Trophoblast cell (in vitro differentiated cells and primary cell): ENCODE data around the gene REG3G.

ENCODE experiments used
- DNase-seq, 2 donors: peaks; one replicate each; pipeline ENCODE4 v3.0.0-alpha.2; 2016
- H2AFZ ChIP-seq: 2 replicates; pipeline ENCODE4 v1.6.1; 2013; ENCODE audit warnings: low read length, moderate library complexity, mild to moderate bottlenecking; ENCODE audit not compliant: insufficient read depth, poor library complexity
- H2AK5ac ChIP-seq: 2 replicates; pipeline ENCODE4 v1.6.1; 2013; ENCODE audit warnings: mild to moderate bottlenecking, low read length
- H2BK120ac ChIP-seq: 2 replicates; pipeline ENCODE4 v1.6.1; 2013; ENCODE audit warnings: low read length, mild to moderate bottlenecking, moderate library complexity; ENCODE audit not compliant: insufficient read depth, poor library complexity
- H2BK12ac ChIP-seq: 2 replicates; pipeline ENCODE4 v1.6.1; 2013; ENCODE audit warnings: mild to moderate bottlenecking, low read length, moderate library complexity
- H2BK5ac ChIP-seq: 2 replicates; pipeline ENCODE4 v1.6.1; 2013; ENCODE audit warnings: low read length, low read depth, moderate library complexity, mild to moderate bottlenecking; ENCODE audit not compliant: poor library complexity
- H3K14ac ChIP-seq: 2 replicates; pipeline ENCODE4 v1.6.1; 2013; ENCODE audit warnings: mild to moderate bottlenecking, low read length
- H3K18ac ChIP-seq: 2 replicates; pipeline ENCODE4 v1.6.1; 2013; ENCODE audit warnings: mild to moderate bottlenecking, low read length
- H3K23ac ChIP-seq: 2 replicates; pipeline ENCODE4 v1.6.1; 2013; ENCODE audit warnings: low read length
- H3K27ac ChIP-seq: 2 replicates; pipeline ENCODE4 v1.5.1; 2013; ENCODE audit warnings: low read depth, mild to moderate bottlenecking, inconsistent platforms, low read length, moderate library complexity
- H3K27me3 ChIP-seq: 2 replicates; pipeline ENCODE4 v1.6.1; 2013; ENCODE audit warnings: inconsistent platforms, mild to moderate bottlenecking, low read length, moderate library complexity; ENCODE audit not compliant: insufficient read depth
- H3K36me3 ChIP-seq, 2 experiments: 1 replicate in 1 of 2; 2 replicates in 1 of 2; pipeline ENCODE4 v1.6.1; 2013; ENCODE audit warnings: low read length in 2 of 2, mild to moderate bottlenecking in 2 of 2, moderate library complexity in 1 of 2; ENCODE audit not compliant: insufficient read depth in 2 of 2, control insufficient read depth in 1 of 2
- H3K4ac ChIP-seq: 2 replicates; pipeline ENCODE4 v1.6.1; 2013; ENCODE audit warnings: low read depth, mild to moderate bottlenecking, low read length, moderate library complexity
- H3K4me1 ChIP-seq, 2 experiments: 1 replicate in 1 of 2; 2 replicates in 1 of 2; pipeline ENCODE4 v1.6.1; 2013; ENCODE audit warnings: low read length in 2 of 2, mild to moderate bottlenecking in 2 of 2, moderate library complexity in 1 of 2; ENCODE audit not compliant: insufficient read depth in 2 of 2, control insufficient read depth in 1 of 2
- H3K4me2 ChIP-seq: 2 replicates; pipeline ENCODE4 v1.6.1; 2013; ENCODE audit warnings: inconsistent platforms, mild to moderate bottlenecking, low read length, moderate library complexity
- H3K4me3 ChIP-seq: 2 replicates; pipeline ENCODE4 v1.5.1; 2013; ENCODE audit warnings: mild to moderate bottlenecking, low read depth, low read length, inconsistent platforms
- H3K79me1 ChIP-seq: one replicate; pipeline ENCODE4 v1.6.1; 2013; ENCODE audit warnings: low read length
- H3K79me2 ChIP-seq: 2 replicates; pipeline ENCODE4 v1.6.1; 2013; ENCODE audit warnings: low read length, mild to moderate bottlenecking; ENCODE audit not compliant: control insufficient read depth, insufficient read depth, poor library complexity
- H3K9ac ChIP-seq: 2 replicates; pipeline ENCODE4 v1.6.1; 2013; ENCODE audit warnings: mild to moderate bottlenecking, low read length
- H3K9me3 ChIP-seq: 2 replicates; pipeline ENCODE4 v1.6.1; 2013; ENCODE audit warnings: low read depth, mild to moderate bottlenecking, control low read depth, inconsistent platforms, low read length; ENCODE audit not compliant: insufficient read depth
- H4K12ac ChIP-seq: 2 replicates; pipeline ENCODE4 v1.6.1; 2013; ENCODE audit warnings: low read depth, mild to moderate bottlenecking, low read length, moderate library complexity
- H4K8ac ChIP-seq: 2 replicates; pipeline ENCODE4 v1.6.1; 2013; ENCODE audit warnings: low read depth, mild to moderate bottlenecking, low read length, moderate library complexity
- H4K91ac ChIP-seq: one replicate; pipeline ENCODE4 v1.6.1; 2013; ENCODE audit warnings: low read depth, mild to moderate bottlenecking, low read length, moderate library complexity
- WGBS: extraction: QIAGEN DNeasy Blood & Tissue Kit; methylation state at CpG from one replicate; pipeline ENCODE4 v1.1.7; 2013; ENCODE audit warnings: missing lambda C conversion rate; ENCODE audit not compliant: insufficient read length, insufficient coverage; ENCODE audit errors: extremely low coverage; 5-methylcytosine and 5-hydroxymethylcytosine counted together

The REG3G gene

GRCh38 chr2:79001285-79001684, 24.2 kb upstream of the REG3G start:
- no peak for DNase-seq
- Histone ChIP-seq H2BK12ac (no peak overlapping the region), H2AFZ (no peak overlapping the region), H3K18ac (no peak overlapping the region), H3K36me3 (no peaks in the 10 kb centered on the region), H2BK120ac (no peak overlapping the region), H3K14ac (no peak overlapping the region), H2AK5ac (no peak overlapping the region), H3K27me3 (no peaks in the 10 kb centered on the region), H3K9ac (no peak overlapping the region), H2BK5ac (no peak overlapping the region), H3K4ac (no peak overlapping the region), H4K12ac (no peak overlapping the region), H3K23ac (no peak overlapping the region), H3K4me2 (no peak overlapping the region), H3K9me3 (no peaks in the 10 kb centered on the region), H3K4me3 (no peak overlapping the region), H3K4me1 (peaks cover 5 to 11% of the 10 kb centered on the region in 2 experiments), H3K79me2 (no peaks in the 10 kb centered on the region), H4K91ac (no peak overlapping the region), H3K79me1 (no peaks in the 10 kb centered on the region), H3K27ac (no peak overlapping the region), H4K8ac (no peak overlapping the region)
- WGBS, result no CpG with 5 or more reads among the region's 1 CpG

- no CpG with 5 or more reads among the region's 5 CpGs for whole genome bisulfite sequencing
- no peaks in the 10 kb centered on the region for H3K9me3 ChIP-seq
- no peak overlapping the region for H4K8ac ChIP-seq
- no peak overlapping the region for H2BK12ac ChIP-seq
- H2BK5ac ChIP-seq, result no peak overlapping the region
- no peak overlapping the region for H2AK5ac ChIP-seq
- H3K23ac ChIP-seq, result no peak overlapping the region
- H3K27me3 ChIP-seq, result no peaks in the 10 kb centered on the region
- no peaks in the 10 kb centered on the region for H3K79me1 ChIP-seq
- no peak overlapping the region for H3K9ac ChIP-seq
- no peak overlapping the region for H4K12ac ChIP-seq
- H3K4me1 ChIP-seq, result peaks cover 5 to 13% of the 10 kb centered on the region in 2 experiments
- no peak overlapping the region for H4K91ac ChIP-seq
- H3K79me2 ChIP-seq, result no peaks in the 10 kb centered on the region
- H2BK120ac ChIP-seq, result no peak overlapping the region
- H3K27ac ChIP-seq, result peak overlapping the region; percentile 16
- no peak overlapping the region for H3K18ac ChIP-seq
- H3K14ac ChIP-seq, result no peak overlapping the region
- no peak overlapping the region for H2AFZ ChIP-seq
- H3K4ac ChIP-seq, result no peak overlapping the region
- H3K36me3 ChIP-seq, result no peaks in the 10 kb centered on the region
- no peak overlapping the region for H3K4me2 ChIP-seq
- no peak for DNase-seq
- H3K4me3 ChIP-seq, result no peak overlapping the region
Measured at GRCh38 chr2:79004680-79005079, 20.8 kb upstream of the REG3G start.

- no peaks in the 10 kb centered on the region for H3K79me2 ChIP-seq
- no peak overlapping the region for H2BK5ac ChIP-seq
- no peak overlapping the region for H4K91ac ChIP-seq
- no peak overlapping the region for H3K4ac ChIP-seq
- no peaks in the 10 kb centered on the region for H3K27me3 ChIP-seq
- peak overlapping the region; percentile 38 for H3K27ac ChIP-seq
- H2BK120ac ChIP-seq, result no peak overlapping the region
- no peak overlapping the region for H2AFZ ChIP-seq
- H2BK12ac ChIP-seq, result no peak overlapping the region
- H3K36me3 ChIP-seq, result no peaks in the 10 kb centered on the region
- H3K4me2 ChIP-seq, result peak overlapping the region; percentile 29
- WGBS, result no CpG with 5 or more reads among the region's 3 CpGs
- H3K9me3 ChIP-seq, result no peaks in the 10 kb centered on the region
- no peak for DNase-seq
- H4K12ac ChIP-seq, result no peak overlapping the region
- H4K8ac ChIP-seq, result no peak overlapping the region
- peaks cover 5 to 13% of the 10 kb centered on the region in 2 experiments for H3K4me1 ChIP-seq
- H3K18ac ChIP-seq, result no peak overlapping the region
- H2AK5ac ChIP-seq, result no peak overlapping the region
- H3K14ac ChIP-seq, result no peak overlapping the region
- no peak overlapping the region for H3K4me3 ChIP-seq
- H3K9ac ChIP-seq, result no peak overlapping the region
- no peaks in the 10 kb centered on the region for H3K79me1 ChIP-seq
- H3K23ac ChIP-seq, result no peak overlapping the region
Measured at GRCh38 chr2:79005216-79005615, 20.3 kb upstream of the REG3G start.

DNA sequence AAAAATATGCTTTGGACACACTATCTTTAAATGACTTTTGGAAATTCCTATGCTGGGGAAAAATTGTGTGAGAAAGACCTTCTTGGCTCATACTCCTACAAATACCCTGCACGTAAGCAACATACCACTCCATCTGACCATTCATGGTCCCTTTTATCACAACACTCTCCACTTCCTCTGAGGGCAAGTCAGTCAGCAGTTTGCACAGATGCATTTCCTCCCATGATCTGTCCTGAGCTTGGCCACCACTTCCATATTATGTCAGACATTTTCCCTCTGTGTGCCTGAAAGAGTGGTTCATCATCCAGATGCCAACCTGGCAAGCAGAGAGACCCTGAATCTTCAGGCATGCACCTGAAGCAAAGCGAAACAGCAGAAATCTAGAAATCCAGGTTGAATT, 16.1 kb upstream of the REG3G start:
- Histone ChIP-seq H3K9me3 (no peaks in the 10 kb centered on the region), H3K18ac (no peak overlapping the region), H3K14ac (no peak overlapping the region), H3K36me3 (no peaks in the 10 kb centered on the region), H4K8ac (no peak overlapping the region), H3K79me2 (no peaks in the 10 kb centered on the region), H3K23ac (no peak overlapping the region), H3K4me1 (peaks cover 5 to 13% of the 10 kb centered on the region in 2 experiments), H3K27me3 (no peaks in the 10 kb centered on the region), H3K79me1 (no peaks in the 10 kb centered on the region), H2BK120ac (no peak overlapping the region), H4K12ac (no peak overlapping the region), H3K27ac (no peak overlapping the region), H2BK5ac (no peak overlapping the region), H2AFZ (no peak overlapping the region), H3K4ac (no peak overlapping the region), H3K4me3 (no peak overlapping the region), H2BK12ac (no peak overlapping the region), H4K91ac (no peak overlapping the region), H2AK5ac (no peak overlapping the region), H3K9ac (no peak overlapping the region), H3K4me2 (no peak overlapping the region)
- no CpG with 5 or more reads among the region's 2 CpGs for WGBS
- DNase-seq, result no peak
